ENCODE measurements around the gene USP17L12.
"Not testable (repeated sequence)": the region's sequence is repeated elsewhere in the genome, so short reads cannot be mapped to it uniquely, and the experiment has no call there.

The USP17L12 gene

GRCh38 chr4:9219852-9220251 is at the start of gene USP17L12:
USP17L12 (plus strand) TSS chr4:9220152; CDS start chr4:9220152, 0 bp downstream.
- DNase-seq = not testable (repeated sequence)

- not testable (repeated sequence) for DNase-seq
Observed at GRCh38 chr4:9210357-9210756, 9.6 kb upstream of the USP17L12 start, which contains the start of gene USP17L10. USP17L10 (plus strand) TSS chr4:9210657; CDS start chr4:9210657, 0 bp downstream.

- DNase-seq = not testable (repeated sequence)
Observed at GRCh38 chr4:9214701-9215100, 5.3 kb upstream of the USP17L12 start.

GRCh38 chr4:9215105-9215504 is 4.8 kb upstream of the USP17L12 start, which contains the start of gene USP17L11:
USP17L11 (plus strand) TSS chr4:9215405; CDS start chr4:9215405, 0 bp downstream.
- not testable (repeated sequence) for DNase-seq

GRCh38 chr4:9224596-9224995 is 4.6 kb downstream of the USP17L12 start, which contains the start of gene USP17L13:
USP17L13 (plus strand) TSS chr4:9224896; CDS start chr4:9224896, 0 bp downstream.
- not testable (repeated sequence) for DNase-seq

- DNase-seq = not testable (repeated sequence)
Observed at GRCh38 chr4:9230249-9230648, 10.3 kb downstream of the USP17L12 start.

GRCh38 chr4:9234085-9234484 is 14.1 kb downstream of the USP17L12 start, which contains the start of gene USP17L15:
USP17L15 (plus strand) TSS chr4:9234385; CDS start chr4:9234385, 0 bp downstream.
- not testable (repeated sequence) for DNase-seq

GRCh38 chr4:9238461-9238860 is 18.5 kb downstream of the USP17L12 start:
- not testable (repeated sequence) for DNase-seq

- DNase-seq = not testable (repeated sequence)
Observed at GRCh38 chr4:9243579-9243978, 23.6 kb downstream of the USP17L12 start, which contains the start of gene USP17L17. USP17L17 (plus strand) TSS chr4:9243879; CDS start chr4:9243879, 0 bp downstream.

GRCh38 chr4:9247953-9248680 is 28.2 kb downstream of the USP17L12 start, which contains the start of gene USP17L18:
USP17L18 (plus strand) TSS chr4:9248630; CDS start chr4:9248630, 0 bp downstream.
- not testable (repeated sequence) for DNase-seq

- not testable (repeated sequence) for DNase-seq
Observed at GRCh38 chr4:9253078-9253477, 33.1 kb downstream of the USP17L12 start, which contains the start of gene USP17L19. USP17L19 (plus strand) TSS chr4:9253378; CDS start chr4:9253378, 0 bp downstream.

GRCh38 chr4:9257824-9258223 is 37.9 kb downstream of the USP17L12 start, which contains the start of gene USP17L20:
USP17L20 (plus strand) TSS chr4:9258124; CDS start chr4:9258124, 0 bp downstream.
- DNase-seq = not testable (repeated sequence)

GRCh38 chr4:9262572-9262971 is 42.6 kb downstream of the USP17L12 start, which contains the start of gene USP17L21:
USP17L21 (plus strand) TSS chr4:9262872; CDS start chr4:9262872, 0 bp downstream.
- DNase-seq = not testable (repeated sequence)

- DNase-seq = not testable (repeated sequence)
Observed at GRCh38 chr4:9267319-9267718, 47.4 kb downstream of the USP17L12 start, which contains the start of gene USP17L22. USP17L22 (plus strand) TSS chr4:9267619; CDS start chr4:9267619, 0 bp downstream.
